K562 (cell line): ENCODE data around the gene NMUR2. TPM values are rescaled to one million over a fixed set of nuclear protein-coding genes. Genes with fewer than 3 reads are reported as not detected.

Source experiments
- ATAC-seq: fragments of 200-7000 bp; cut with Tn5 transposase; 3 replicates; pipeline ENCODE4 v1.9.1; 2020; ENCODE audit warnings: moderate library complexity
- BruUV-seq: library from RNA; stranded (reverse); fragments of 400-500 nt; replicated peaks from 2 replicates; lab custom pipeline; 2021; lab: Mats Ljungman, UMichigan
- CTCF ChIA-PET: fragments of 300-600 bp; formaldehyde crosslinking; extraction: SDS; loops from one replicate; lab custom pipeline; 2021; ENCODE audit warnings: low intra/inter-chr PET ratio; lab: Yijun Ruan, JAX
- POLR2A ChIA-PET: fragments of 300-600, 350-650 bp; sonication (Branson Sonifier 250); formaldehyde crosslinking; extraction: SDS; loops from one replicate; lab custom pipeline; 2021; ENCODE audit warnings: antibody characterized with exemption, inconsistent platforms; lab: Yijun Ruan, JAX
- DNase-seq, 4 experiments: peaks; one replicate each; pipeline versions ENCODE4 v3.0.0 to v3.0.0-alpha.2; 2011 to 2018; ENCODE audit warnings: low spot score in 3 of 4, mixed read lengths in 3 of 4; ENCODE audit errors: extremely low read depth in 1 of 4
- FAIRE-seq: peaks from 2 replicates; lab custom pipeline; 2011; peaks lifted over from hg19 to GRCh38; lab: Jason Lieb, UNC
- H2AFZ ChIP-seq: 2 replicates; pipeline ENCODE4 v1.6.0; 2011; ENCODE audit warnings: low read depth, low read length, control low read depth, inconsistent platforms
- H3K27ac ChIP-seq: fragments of 200-600 bp; 3 replicates; pipeline ENCODE4 v1.8.0; 2011; ENCODE audit warnings: low read depth, mild to moderate bottlenecking, control low read depth, inconsistent platforms, low read length, moderate library complexity, mixed read lengths; ENCODE audit errors: extremely low read depth
- H3K27me3 ChIP-seq, 2 experiments: fragments of 300-600 bp in 1 of 2; 2 replicates in 1 of 2; 3 replicates in 1 of 2; pipeline versions ENCODE4 v1.6.0 to v1.8.0; 2011; ENCODE audit warnings: inconsistent platforms in 2 of 2, low read length in 2 of 2, mild to moderate bottlenecking in 1 of 2, mixed read lengths in 1 of 2, moderate library complexity in 1 of 2; ENCODE audit not compliant: control insufficient read depth in 2 of 2, insufficient read depth in 2 of 2
- H3K36me3 ChIP-seq: fragments of 300-600 bp; 3 replicates; pipeline ENCODE4 v1.8.0; 2011; ENCODE audit warnings: mild to moderate bottlenecking, low read length, inconsistent platforms; ENCODE audit not compliant: control insufficient read depth, insufficient read depth
- H3K4me1 ChIP-seq, 2 experiments: fragments of 200-600 bp in 1 of 2; replicated peaks in 1 of 2; 2 replicates in 1 of 2; 3 replicates in 1 of 2; pipeline versions ENCODE4 v1.5.1 to v1.8.0; 2011; ENCODE audit warnings: inconsistent platforms in 2 of 2, low read length in 2 of 2, mild to moderate bottlenecking in 1 of 2, mixed read lengths in 1 of 2, moderate library complexity in 1 of 2; ENCODE audit not compliant: control insufficient read depth in 2 of 2, insufficient read depth in 2 of 2
- H3K4me2 ChIP-seq: 2 replicates; pipeline ENCODE4 v1.6.1; 2011; ENCODE audit warnings: low read length, control low read depth, inconsistent platforms, mixed read lengths; ENCODE audit not compliant: insufficient read depth
- H3K4me3 ChIP-seq: fragments of 200-600 bp; sonication (generic), shearing (Covaris generic); 2 replicates; pipeline ENCODE4 v1.5.1; 2016; ENCODE audit warnings: control low read depth, inconsistent platforms
- H3K79me2 ChIP-seq: fragments of 200-600 bp; 3 replicates; pipeline ENCODE4 v1.8.0; 2011; ENCODE audit warnings: low read length, inconsistent platforms; ENCODE audit not compliant: control insufficient read depth, insufficient read depth
- H3K9ac ChIP-seq, 2 experiments: 2 replicates each; pipeline versions ENCODE4 v1.6.0 to v1.6.1; 2011; ENCODE audit warnings: low read depth in 2 of 2, low read length in 2 of 2, control low read depth in 1 of 2, inconsistent platforms in 1 of 2, mild to moderate bottlenecking in 1 of 2, mixed read lengths in 1 of 2; ENCODE audit not compliant: insufficient read depth in 1 of 2
- H3K9me1 ChIP-seq: one replicate; pipeline ENCODE4 v1.6.0; 2011; ENCODE audit warnings: inconsistent platforms, mild to moderate bottlenecking, low read length, moderate library complexity; ENCODE audit not compliant: control insufficient read depth, insufficient read depth
- H3K9me3 ChIP-seq: replicated peaks from 2 replicates; pipeline ENCODE4 v1.5.1; 2011; ENCODE audit warnings: low read depth, low read length, inconsistent platforms; ENCODE audit not compliant: control insufficient read depth, insufficient read depth
- H4K20me1 ChIP-seq: replicated peaks from 2 replicates; pipeline ENCODE4 v1.6.1; 2011; ENCODE audit warnings: low read length, inconsistent platforms, mixed read lengths; ENCODE audit not compliant: control insufficient read depth, insufficient read depth
- CCAR2 ChIP-seq: fragments of 200-400 bp; formaldehyde crosslinking; IDR thresholded peaks from 2 replicates; pipeline ENCODE4 v1.6.1; 2017; ENCODE audit warnings: mild to moderate bottlenecking, low read depth, low read length
- ELF2 ChIP-seq: fragments of 250-450 bp; sonication (Bioruptor Pico); IDR thresholded peaks from 2 replicates; pipeline ENCODE4 v1.5.0; 2021; ENCODE audit warnings: mild to moderate bottlenecking
- ETV6 ChIP-seq, 3 experiments: fragments of 150-350 bp in 1 of 3; sonication (generic) in 1 of 3; formaldehyde crosslinking in 1 of 3; IDR thresholded peaks; 2 replicates each; pipeline versions ENCODE4 v1.6.1 to v1.8.0; 2014 to 2022; ENCODE audit warnings: borderline replicate concordance in 2 of 3, low read depth in 2 of 3, antibody characterized with exemption in 1 of 3, low read length in 1 of 3, mild to moderate bottlenecking in 1 of 3, missing genetic modification reagents in 1 of 3
- ID3 ChIP-seq, 2 experiments: fragments of 250-450 bp in 1 of 2; fragments of 450-650 bp in 1 of 2; sonication (Bioruptor Pico) in 1 of 2; IDR thresholded peaks; 2 replicates each; pipeline versions ENCODE4 v1.6.1 to v1.8.0; 2016 to 2021; ENCODE audit warnings: mild to moderate bottlenecking in 2 of 2, moderate library complexity in 2 of 2, missing compliant biosample characterization in 1 of 2, missing genetic modification characterization in 1 of 2
- IRF2 ChIP-seq: sonication (generic); formaldehyde crosslinking; IDR thresholded peaks from 2 replicates; pipeline ENCODE4 v1.8.1; 2022; ENCODE audit warnings: mild to moderate bottlenecking, missing genetic modification reagents
- MED1 ChIP-seq: sonication (generic); formaldehyde crosslinking; IDR thresholded peaks from 2 replicates; pipeline ENCODE4 v1.8.1; 2023; ENCODE audit warnings: missing genetic modification reagents, borderline replicate concordance
- TAF9B ChIP-seq: fragments of 450-650 bp; IDR thresholded peaks from 2 replicates; pipeline ENCODE4 v1.6.1; 2018; ENCODE audit warnings: mild to moderate bottlenecking; ENCODE audit not compliant: partially characterized antibody
- ZNF655 ChIP-seq: fragments of 250-450 bp; sonication (Bioruptor Pico); IDR thresholded peaks from 2 replicates; pipeline ENCODE4 v1.5.0; 2021
- WGBS: fragments of 100-300 bp; shearing (Covaris generic); methylation state at CpG from one replicate; pipeline ENCODE4 v1.1.6; 2016; ENCODE audit warnings: low coverage, mixed read lengths; ENCODE audit not compliant: insufficient coverage; ENCODE audit errors: missing lambda C conversion rate; 5-methylcytosine and 5-hydroxymethylcytosine counted together
- in situ Hi-C: fragments of 300-500 bp; cut with MboI; formaldehyde crosslinking; loops from 4 replicates; pipeline ENCODE4 v1.15.0; 2018; ENCODE audit warnings: inconsistent platforms, mixed read lengths
- intact Hi-C: fragments of 100-400 bp; cut with micrococcal nuclease; formaldehyde crosslinking; loops from 2 replicates; pipeline ENCODE4 v1.14.2; 2022
- polyA plus RNA-seq, 8 experiments: library from polyadenylated mRNA; depleted of rRNA in 4 of 8; stranded (reverse) in 5 of 8; unstranded in 3 of 8; fragments of >200 nt; fragmentation: Nextera tagmentation in 2 of 8; fragmentation: Illumina TruSeq in 1 of 8; extraction: Ambion mirVana in 2 of 8; extraction: Trizol in 1 of 8; gene quantifications; 2 replicates each; pipeline versions ENCODE4 v1.2.1 to v1.2.3, GENCODE V29; 2011 to 2014; ENCODE audit warnings: inconsistent platforms in 1 of 8, missing spikeins in 1 of 8
- total RNA-seq, 7 experiments: library from RNA; depleted of rRNA in 6 of 7; stranded (reverse); fragments of >200 nt in 6 of 7; fragmentation: Illumina TruSeq in 2 of 7; extraction: Trizol in 2 of 7; gene quantifications; 2 replicates each; pipeline versions ENCODE4 v1.2.1 to v1.2.3, GENCODE V29; 2011 to 2021; ENCODE audit warnings: low replicate concordance in 1 of 7
- TF ChIP-seq, protein P1 (sequence below): fragments of 450-650 bp; IDR thresholded peaks from 2 replicates; pipeline ENCODE4 v1.6.1; 2016; ENCODE audit warnings: low read depth

Gene NMUR2
- total and polyA plus RNA-seq, 9 of the 15 experiments (the other 6 are each of a cell fraction or from before 2014, with no cell fraction given), result not detected

- TF ChIP-seq ETV6 (IDR thresholded peaks at IDR 0.05; ENCODE audit: borderline replicate concordance in 1 of 2, low read depth in 2 of 2, low read length in 1 of 2) (no peak), ETV6 (CRISPR knock-in tag; IDR thresholded peaks at IDR 0.05; ENCODE audit: borderline replicate concordance) (no peak)
- TF ChIP-seq, all 486 proteins: peak for 0
These were observed 15.8 kb downstream of the NMUR2 start (continued) for GRCh38 chr5:152389208-152389849.

DNA sequence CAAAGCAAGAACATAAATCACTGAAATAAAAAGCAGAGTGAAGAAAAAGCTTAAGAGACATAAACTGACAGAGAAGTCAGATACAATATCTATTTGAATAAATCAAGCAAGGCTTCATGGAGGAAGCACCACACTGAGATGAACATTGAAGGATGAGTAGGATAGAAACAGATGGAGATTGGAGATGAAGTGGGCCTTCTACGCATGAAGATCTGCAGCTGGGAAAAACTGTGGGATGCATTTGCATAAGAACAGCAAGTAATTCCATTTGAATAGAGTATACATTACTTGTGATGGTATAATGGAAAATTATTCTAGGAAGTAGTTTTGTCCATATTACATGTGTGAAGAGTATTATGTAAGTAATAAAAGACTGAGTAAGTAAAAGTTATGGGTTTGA lies 16.5 kb downstream of the NMUR2 start:
- no peaks in the 10 kb centered on the region for H4K20me1 ChIP-seq
- H3K4me3 ChIP-seq, result no peak overlapping the region
- no peak overlapping the region for H3K4me2 ChIP-seq
- H3K9me1 ChIP-seq, result no peaks in the 10 kb centered on the region
- no peaks in the 10 kb centered on the region for H3K4me1 ChIP-seq
- no peaks in the 10 kb centered on the region for H3K79me2 ChIP-seq
- ATAC-seq (no peak), DNase-seq (no peak), FAIRE-seq (no peak)
- H3K9me3 ChIP-seq, result no peaks in the 10 kb centered on the region; the same call in 1 of the 2 replicates
- no peak overlapping the region for H3K27ac ChIP-seq
- WGBS, result 0% methylated on average over 1 of the region's 1 CpG
- POLR2A ChIA-PET, result no interaction called here
- H3K9ac ChIP-seq, result no peak overlapping the region
- BruUV-seq, result no TSS peak
- no peak overlapping the region for H2AFZ ChIP-seq
- in situ Hi-C loops (no loop called here), intact Hi-C loops (no loop called here)
- H3K36me3 ChIP-seq, result no peaks in the 10 kb centered on the region
- H3K27me3 ChIP-seq, result no peaks in the 10 kb centered on the region
- CTCF ChIA-PET, result no interaction called here
- no peak for TF ChIP-seq IRF2 (CRISPR knock-in tag)
- TF ChIP-seq, protein P1, sequence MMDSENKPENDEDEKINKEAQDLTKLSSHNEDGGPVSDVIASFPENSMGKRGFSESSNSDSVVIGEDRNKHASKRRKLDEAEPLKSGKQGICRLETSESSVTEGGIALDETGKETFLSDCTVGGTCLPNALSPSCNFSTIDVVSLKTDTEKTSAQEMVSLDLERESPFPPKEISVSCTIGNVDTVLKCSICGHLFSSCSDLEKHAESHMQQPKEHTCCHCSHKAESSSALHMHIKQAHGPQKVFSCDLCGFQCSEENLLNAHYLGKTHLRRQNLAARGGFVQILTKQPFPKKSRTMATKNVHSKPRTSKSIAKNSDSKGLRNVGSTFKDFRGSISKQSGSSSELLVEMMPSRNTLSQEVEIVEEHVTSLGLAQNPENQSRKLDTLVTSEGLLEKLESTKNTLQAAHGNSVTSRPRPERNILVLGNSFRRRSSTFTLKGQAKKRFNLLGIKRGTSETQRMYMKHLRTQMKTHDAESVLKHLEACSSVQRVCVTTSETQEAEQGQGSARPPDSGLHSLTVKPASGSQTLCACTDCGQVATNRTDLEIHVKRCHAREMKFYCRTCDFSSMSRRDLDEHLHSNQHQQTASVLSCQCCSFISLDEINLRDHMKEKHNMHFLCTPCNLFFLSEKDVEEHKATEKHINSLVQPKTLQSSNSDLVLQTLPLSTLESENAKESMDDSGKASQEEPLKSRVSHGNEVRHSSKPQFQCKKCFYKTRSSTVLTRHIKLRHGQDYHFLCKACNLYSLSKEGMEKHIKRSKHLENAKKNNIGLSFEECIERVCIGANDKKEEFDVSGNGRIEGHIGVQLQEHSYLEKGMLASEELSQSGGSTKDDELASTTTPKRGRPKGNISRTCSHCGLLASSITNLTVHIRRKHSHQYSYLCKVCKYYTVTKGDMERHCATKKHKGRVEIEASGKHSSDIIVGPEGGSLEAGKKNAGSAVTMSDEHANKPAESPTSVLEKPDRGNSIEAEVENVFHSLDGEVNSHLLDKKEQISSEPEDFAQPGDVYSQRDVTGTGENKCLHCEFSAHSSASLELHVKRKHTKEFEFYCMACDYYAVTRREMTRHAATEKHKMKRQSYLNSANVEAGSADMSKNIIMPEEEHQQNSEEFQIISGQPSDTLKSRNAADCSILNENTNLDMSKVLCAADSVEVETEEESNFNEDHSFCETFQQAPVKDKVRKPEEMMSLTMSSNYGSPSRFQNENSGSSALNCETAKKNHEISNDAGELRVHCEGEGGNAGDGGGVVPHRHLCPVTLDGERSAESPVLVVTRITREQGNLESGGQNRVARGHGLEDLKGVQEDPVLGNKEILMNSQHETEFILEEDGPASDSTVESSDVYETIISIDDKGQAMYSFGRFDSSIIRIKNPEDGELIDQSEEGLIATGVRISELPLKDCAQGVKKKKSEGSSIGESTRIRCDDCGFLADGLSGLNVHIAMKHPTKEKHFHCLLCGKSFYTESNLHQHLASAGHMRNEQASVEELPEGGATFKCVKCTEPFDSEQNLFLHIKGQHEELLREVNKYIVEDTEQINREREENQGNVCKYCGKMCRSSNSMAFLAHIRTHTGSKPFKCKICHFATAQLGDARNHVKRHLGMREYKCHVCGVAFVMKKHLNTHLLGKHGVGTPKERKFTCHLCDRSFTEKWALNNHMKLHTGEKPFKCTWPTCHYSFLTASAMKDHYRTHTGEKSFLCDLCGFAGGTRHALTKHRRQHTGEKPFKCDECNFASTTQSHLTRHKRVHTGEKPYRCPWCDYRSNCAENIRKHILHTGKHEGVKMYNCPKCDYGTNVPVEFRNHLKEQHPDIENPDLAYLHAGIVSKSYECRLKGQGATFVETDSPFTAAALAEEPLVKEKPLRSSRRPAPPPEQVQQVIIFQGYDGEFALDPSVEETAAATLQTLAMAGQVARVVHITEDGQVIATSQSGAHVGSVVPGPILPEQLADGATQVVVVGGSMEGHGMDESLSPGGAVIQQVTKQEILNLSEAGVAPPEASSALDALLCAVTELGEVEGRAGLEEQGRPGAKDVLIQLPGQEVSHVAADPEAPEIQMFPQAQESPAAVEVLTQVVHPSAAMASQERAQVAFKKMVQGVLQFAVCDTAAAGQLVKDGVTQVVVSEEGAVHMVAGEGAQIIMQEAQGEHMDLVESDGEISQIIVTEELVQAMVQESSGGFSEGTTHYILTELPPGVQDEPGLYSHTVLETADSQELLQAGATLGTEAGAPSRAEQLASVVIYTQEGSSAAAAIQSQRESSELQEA, result no peak
- TF ChIP-seq MED1 (CRISPR knock-in tag), result no peak
- no peak for TF ChIP-seq TAF9B
- no peak for TF ChIP-seq CCAR2
- TF ChIP-seq ELF2 (CRISPR knock-in tag), result no peak
- no peak for TF ChIP-seq ID3 (CRISPR knock-in tag; IDR thresholded peaks at IDR 0.05)
- no peak for TF ChIP-seq ID3 (tag; IDR thresholded peaks at IDR 0.05)
- TF ChIP-seq ZNF655, result no peak
